Measurements from ENCODE around the gene PSMB3.
A peak's percentile ranks its signal among the peaks of the same experiment; 100 is the strongest.

PSMB3 gene

GRCh38 chr17:38797158-38797490 is 44.6 kb downstream of the PSMB3 start:
- DNase-seq (ENCODE audit: low spot score), result no peak

DNA sequence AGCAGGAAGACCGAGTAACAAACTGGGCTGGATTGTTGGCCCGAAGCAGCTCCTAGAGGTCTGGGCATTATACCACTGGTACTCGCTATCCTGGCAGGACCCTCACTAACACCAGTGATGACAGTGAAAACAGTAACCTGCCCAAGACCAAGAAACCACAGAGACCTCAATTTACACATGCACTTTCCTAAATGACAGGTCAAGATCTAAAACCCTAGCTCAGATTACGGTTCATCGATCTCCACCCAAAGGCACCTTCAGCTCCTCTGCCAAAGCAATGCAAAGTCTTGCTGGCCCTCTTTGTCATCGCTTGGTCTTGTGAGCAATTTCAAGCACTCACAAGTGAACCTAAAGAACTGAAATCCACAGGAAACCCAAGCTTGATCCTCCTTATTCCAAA is 45.3 kb downstream of the PSMB3 start:
- no peak for DNase-seq (ENCODE audit: low spot score)

- DNase-seq (ENCODE audit: low spot score), result peak; percentile 87
These were observed 46.3 kb downstream of the PSMB3 start for GRCh38 chr17:38798614-38799500.

GRCh38 chr17:38799501-38800236 is 47.1 kb downstream of the PSMB3 start, which contains the start of gene PIP4K2B:
TSS of gene PIP4K2B (minus strand) at chr17:38799556. CDS start at chr17:38799424, 132 bp downstream.
- peak; percentile 100 for DNase-seq (ENCODE audit: low spot score)

DNA sequence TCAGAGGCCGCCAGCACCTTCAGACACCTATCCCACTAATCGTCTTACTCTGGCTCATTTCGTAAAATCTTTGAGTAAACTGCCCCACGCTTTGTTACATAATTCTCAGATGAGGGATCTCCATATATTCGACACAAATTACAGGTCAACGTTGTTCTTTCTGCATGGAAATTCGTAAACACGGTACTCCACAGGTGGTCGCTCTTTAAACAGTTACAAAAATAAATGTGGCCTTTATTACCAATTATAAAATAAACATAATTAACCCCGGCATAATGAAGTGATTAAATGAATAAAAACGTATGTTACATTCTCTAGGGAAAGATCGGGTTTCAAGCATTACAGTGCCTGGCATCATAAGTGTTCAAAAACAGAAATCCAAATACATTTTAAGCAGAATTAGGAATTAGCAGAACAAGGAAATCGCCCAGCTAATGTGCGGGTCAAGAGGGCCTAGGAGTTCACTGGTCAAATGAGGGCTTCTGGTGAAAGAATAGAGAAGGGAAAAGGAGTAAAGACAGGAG is 47.8 kb downstream of the PSMB3 start:
- DNase-seq (ENCODE audit: low spot score), result no peak

- DNase-seq (ENCODE audit: low spot score), result no peak
These were observed 57.3 kb downstream of the PSMB3 start for GRCh38 chr17:38809828-38810227.

Data from D341Med (cell line).